Tibial nerve (tissue), 4 donors: Measurements from ENCODE around the gene LRRC14B. TPM values are rescaled to one million over a fixed set of nuclear protein-coding genes. Genes with fewer than 3 reads are reported as not detected.

ENCODE experiments used
- DNase-seq, 2 donors: peaks; one replicate each; pipeline ENCODE4 v3.0.0-alpha.2; 2019; ENCODE audit warnings: low spot score in 2 of 2
- H3K27ac ChIP-seq, 4 donors: fragments of 200-600 bp; sonication (generic) in 3 of 4; one replicate each; pipeline ENCODE4 v1.5.1; 2017 to 2019; ENCODE audit warnings: mild to moderate bottlenecking in 1 of 4
- H3K27me3 ChIP-seq, 2 donors: fragments of 200-600 bp; sonication (generic) in 1 of 2; one replicate each; pipeline versions ENCODE4 v1.5.1 to v1.6.0; 2017 to 2019
- H3K36me3 ChIP-seq, 3 donors: fragments of 200-600 bp; sonication (generic); one replicate each; pipeline ENCODE4 v1.5.1; 2018 to 2019
- H3K4me1 ChIP-seq, 4 donors: fragments of 200-600 bp; sonication (generic) in 3 of 4; one replicate each; pipeline ENCODE4 v1.5.1; 2017 to 2019
- H3K4me3 ChIP-seq, 4 donors: fragments of 200-600 bp; sonication (generic) in 3 of 4; one replicate each; pipeline ENCODE4 v1.5.1; 2017 to 2019; ENCODE audit warnings: mild to moderate bottlenecking in 1 of 4, moderate library complexity in 1 of 4
- H3K9me3 ChIP-seq, 4 donors: fragments of 200-600 bp; sonication (generic) in 3 of 4; one replicate each; pipeline ENCODE4 v1.5.1; 2017 to 2019
- CTCF ChIP-seq, 5 experiments: fragments of 200-600 bp in 3 of 5; fragments of 450-650 bp in 2 of 5; sonication (generic) in 3 of 5; IDR thresholded peaks; one replicate each; pipeline ENCODE4 v1.5.1; 2016 to 2019; ENCODE audit warnings: antibody characterized with exemption in 5 of 5, mild to moderate bottlenecking in 3 of 5, moderate library complexity in 2 of 5
- EP300 ChIP-seq, 2 donors: sonication (generic); formaldehyde crosslinking; IDR thresholded peaks; one replicate each; pipeline ENCODE4 v1.6.1; 2017; ENCODE audit warnings: antibody characterized with exemption in 2 of 2, mild to moderate bottlenecking in 1 of 2
- POLR2A ChIP-seq, 2 donors: fragments of 450-650 bp; IDR thresholded peaks; one replicate each; pipeline ENCODE4 v1.6.1; 2017; ENCODE audit warnings: antibody characterized with exemption in 2 of 2, mild to moderate bottlenecking in 2 of 2, moderate library complexity in 2 of 2
- WGBS, 2 donors: methylation state at CpG; one replicate each; pipeline ENCODE4 v1.1.5; 2018; 5-methylcytosine and 5-hydroxymethylcytosine counted together
- total RNA-seq, 4 donors: library from RNA; depleted of rRNA; stranded (reverse); fragments of >200 nt; gene quantifications; one replicate each; pipeline ENCODE4 v1.1.0, GENCODE V29; 2016

The LRRC14B gene
- total RNA-seq, 4 donors from 2014 or later: not detected

- DNase-seq: no peak
- Histone ChIP-seq H3K4me1 (no peaks in the 10 kb centered on the region), H3K9me3 (peaks cover 0 to 34% (median 10%) of the 10 kb centered on the region in 4 donors), H3K4me3 (no peak overlapping the region), H3K27ac (no peak overlapping the region), H3K36me3 (no peaks in the 10 kb centered on the region), H3K27me3 (no peaks in the 10 kb centered on the region)
- WGBS, 2 donors: 90% methylated on average over 6 to 7 of the region's 7 CpGs
- TF ChIP-seq CTCF (IDR thresholded peaks at IDR 0.05) (no peak), EP300 (IDR thresholded peaks at IDR 0.05) (no peak), POLR2A (IDR thresholded peaks at IDR 0.05) (no peak)
These were observed 45.5 kb upstream of the LRRC14B start for GRCh38 chr5:145585-146323.

GRCh38 chr5:147751-148150 is 43.5 kb upstream of the LRRC14B start:
- Histone ChIP-seq H3K36me3 (no peaks in the 10 kb centered on the region), H3K27me3 (no peaks in the 10 kb centered on the region), H3K4me3 (no peak overlapping the region), H3K4me1 (no peaks in the 10 kb centered on the region), H3K27ac (no peak overlapping the region), H3K9me3 (peaks cover 0 to 34% (median 10%) of the 10 kb centered on the region in 4 donors)
- no peak for DNase-seq
- 90 to 97% methylated on average over 1 of the region's 1 CpG for WGBS, 2 donors
- TF ChIP-seq CTCF (IDR thresholded peaks at IDR 0.05): no peak
- TF ChIP-seq EP300 (IDR thresholded peaks at IDR 0.05): no peak
- no peak for TF ChIP-seq POLR2A (IDR thresholded peaks at IDR 0.05)

- Histone ChIP-seq H3K27me3 (no peaks in the 10 kb centered on the region), H3K36me3 (no peaks in the 10 kb centered on the region), H3K9me3 (peaks cover 0 to 34% (median 10%) of the 10 kb centered on the region in 4 donors), H3K4me1 (no peaks in the 10 kb centered on the region), H3K27ac (no peak overlapping the region), H3K4me3 (no peak overlapping the region)
- WGBS, 2 donors: 86 to 89% methylated on average over 6 of the region's 6 CpGs
- DNase-seq: no peak
- TF ChIP-seq EP300 (IDR thresholded peaks at IDR 0.05) (no peak), POLR2A (IDR thresholded peaks at IDR 0.05) (no peak), CTCF (IDR thresholded peaks at IDR 0.05) (no peak)
These were observed 41.4 kb upstream of the LRRC14B start for GRCh38 chr5:149745-150485.

- H3K9me3 ChIP-seq: peaks cover 0 to 34% (median 10%) of the 10 kb centered on the region in 4 donors
- H3K27ac ChIP-seq: no peak overlapping the region
- no peak for DNase-seq
- TF ChIP-seq POLR2A (IDR thresholded peaks at IDR 0.05) (no peak), EP300 (IDR thresholded peaks at IDR 0.05) (no peak), CTCF (IDR thresholded peaks at IDR 0.05) (no peak)
- H3K4me1 ChIP-seq: no peaks in the 10 kb centered on the region
- no peak overlapping the region for H3K4me3 ChIP-seq
- no peaks in the 10 kb centered on the region for H3K36me3 ChIP-seq
- H3K27me3 ChIP-seq: no peaks in the 10 kb centered on the region
- 88 to 96% methylated on average over 4 of the region's 4 CpGs for WGBS, 2 donors
These were observed 40.5 kb upstream of the LRRC14B start for GRCh38 chr5:150746-151145.

- Histone ChIP-seq H3K27ac (no peak overlapping the region), H3K9me3 (peaks cover 0 to 22% (median 8%) of the 10 kb centered on the region in 4 donors), H3K4me1 (no peaks in the 10 kb centered on the region), H3K4me3 (no peak overlapping the region), H3K27me3 (no peaks in the 10 kb centered on the region), H3K36me3 (no peaks in the 10 kb centered on the region)
- WGBS, 2 donors: 92 to 95% methylated on average over 6 of the region's 6 CpGs
- TF ChIP-seq CTCF (IDR thresholded peaks at IDR 0.05) (no peak), POLR2A (IDR thresholded peaks at IDR 0.05) (no peak)
- no peak for DNase-seq
These were observed 39.2 kb upstream of the LRRC14B start for GRCh38 chr5:152077-152476.
